Measurements from ENCODE around the gene ETV5.

GRCh38 chr3:186102687-186103086, 6.2 kb downstream of the ETV5 start:
- TF ChIP-seq EP300 (conservative IDR thresholded peaks at IDR 0.05; ENCODE audit: poor library complexity, severe bottlenecking) (no peak), CTCF (IDR thresholded peaks at IDR 0.05; ENCODE audit: poor library complexity, severe bottlenecking) (no peak), EZH2 (IDR thresholded peaks at IDR 0.05; ENCODE audit: borderline replicate concordance, insufficient read depth, low read length, poor library complexity, severe bottlenecking) (no peak), SMC3 (conservative IDR thresholded peaks at IDR 0.05; ENCODE audit: poor library complexity) (no peak), MXI1 (conservative IDR thresholded peaks at IDR 0.05; ENCODE audit: poor library complexity, severe bottlenecking) (no peak), POLR2AphosphoS5 (IDR thresholded peaks at IDR 0.05) (no peak)
